Mesenchymal stem cell (in vitro differentiated cells and primary cell): ENCODE data around the gene SERINC3.

Experiments
- DNase-seq: peaks from one replicate; pipeline ENCODE4 v3.0.0-alpha.2; 2013
- H2AFZ ChIP-seq: one replicate; pipeline ENCODE4 v1.6.1; 2013; ENCODE audit warnings: low read depth, mild to moderate bottlenecking, control low read depth, inconsistent platforms, low read length, moderate library complexity
- H2AK5ac ChIP-seq: 2 replicates; pipeline ENCODE4 v1.6.1; 2013; ENCODE audit warnings: low read length, moderate library complexity, mild to moderate bottlenecking, inconsistent platforms; ENCODE audit not compliant: severe bottlenecking
- H2BK120ac ChIP-seq: one replicate; pipeline ENCODE4 v1.6.1; 2013; ENCODE audit warnings: low read depth, mild to moderate bottlenecking, inconsistent platforms, low read length, moderate library complexity
- H2BK12ac ChIP-seq, 2 experiments: one replicate each; pipeline ENCODE4 v1.6.1; 2013; ENCODE audit warnings: inconsistent platforms in 2 of 2, low read length in 2 of 2, mild to moderate bottlenecking in 2 of 2, moderate library complexity in 2 of 2, control low read depth in 1 of 2
- H2BK15ac ChIP-seq: one replicate; pipeline ENCODE4 v1.6.1; 2013; ENCODE audit warnings: mild to moderate bottlenecking, low read depth, inconsistent platforms; ENCODE audit not compliant: poor library complexity, severe bottlenecking
- H2BK5ac ChIP-seq: 2 replicates; pipeline ENCODE4 v1.6.1; 2013; ENCODE audit warnings: low read depth, mild to moderate bottlenecking, low read length, control low read depth, inconsistent platforms; ENCODE audit not compliant: poor library complexity, severe bottlenecking
- H3K14ac ChIP-seq, 2 experiments: one replicate each; pipeline ENCODE4 v1.6.1; 2013; ENCODE audit warnings: inconsistent platforms in 2 of 2, low read length in 2 of 2, control low read depth in 1 of 2, mild to moderate bottlenecking in 1 of 2, moderate library complexity in 1 of 2
- H3K18ac ChIP-seq, 2 experiments: one replicate each; pipeline ENCODE4 v1.6.1; 2013; ENCODE audit warnings: inconsistent platforms in 2 of 2, low read length in 2 of 2, control low read depth in 1 of 2, low read depth in 1 of 2, mild to moderate bottlenecking in 1 of 2
- H3K23ac ChIP-seq, 2 experiments: one replicate each; pipeline ENCODE4 v1.6.1; 2013; ENCODE audit warnings: inconsistent platforms in 2 of 2, low read length in 2 of 2, mild to moderate bottlenecking in 2 of 2, moderate library complexity in 2 of 2, control low read depth in 1 of 2
- H3K27ac ChIP-seq: 2 replicates; pipeline ENCODE4 v1.5.1; 2013; ENCODE audit warnings: mild to moderate bottlenecking, moderate library complexity, low read length, control low read depth, inconsistent platforms; ENCODE audit not compliant: poor library complexity, severe bottlenecking
- H3K27me3 ChIP-seq, 2 experiments: 2 replicates each; pipeline versions ENCODE4 v1.6.1 to v1.7.0; 2013; ENCODE audit warnings: low read length in 2 of 2, mild to moderate bottlenecking in 2 of 2, moderate library complexity in 2 of 2, control low read depth in 1 of 2, inconsistent platforms in 1 of 2; ENCODE audit not compliant: control insufficient read depth in 1 of 2, insufficient read depth in 1 of 2
- H3K36me3 ChIP-seq, 2 experiments: 2 replicates each; pipeline versions ENCODE4 v1.6.1 to v1.7.0; 2013; ENCODE audit warnings: low read length in 2 of 2, control low read depth in 1 of 2, inconsistent platforms in 1 of 2, low read depth in 1 of 2, mild to moderate bottlenecking in 1 of 2; ENCODE audit not compliant: insufficient read depth in 2 of 2, control insufficient read depth in 1 of 2
- H3K4ac ChIP-seq, 2 experiments: one replicate each; pipeline ENCODE4 v1.6.1; 2013; ENCODE audit warnings: inconsistent platforms in 2 of 2, low read length in 2 of 2, mild to moderate bottlenecking in 2 of 2, moderate library complexity in 2 of 2, control low read depth in 1 of 2, low read depth in 1 of 2
- H3K4me1 ChIP-seq: 2 replicates; pipeline ENCODE4 v1.6.1; 2013; ENCODE audit warnings: low read depth, low read length, control low read depth; ENCODE audit not compliant: control insufficient read depth, insufficient read depth
- H3K4me2 ChIP-seq: 2 replicates; pipeline ENCODE4 v1.6.1; 2013; ENCODE audit warnings: low read length, mild to moderate bottlenecking, inconsistent platforms; ENCODE audit not compliant: poor library complexity, severe bottlenecking
- H3K4me3 ChIP-seq, 2 experiments: 2 replicates each; pipeline versions ENCODE4 v1.5.1 to v1.7.0; 2013; ENCODE audit warnings: low read length in 2 of 2, mild to moderate bottlenecking in 2 of 2, control low read depth in 1 of 2, low read depth in 1 of 2; ENCODE audit not compliant: insufficient read depth in 1 of 2
- H3K79me1 ChIP-seq: replicated peaks from 2 replicates; pipeline ENCODE4 v1.6.1; 2013; ENCODE audit warnings: mild to moderate bottlenecking, control low read depth, low read length, inconsistent platforms; ENCODE audit not compliant: poor library complexity, severe bottlenecking
- H3K9ac ChIP-seq: 2 replicates; pipeline ENCODE4 v1.7.0; 2013; ENCODE audit warnings: mild to moderate bottlenecking, low read length, moderate library complexity
- H3K9me3 ChIP-seq: 2 replicates; pipeline ENCODE4 v1.7.0; 2013; ENCODE audit warnings: mild to moderate bottlenecking, low read length; ENCODE audit not compliant: control insufficient read depth
- H4K8ac ChIP-seq: one replicate; pipeline ENCODE4 v1.6.1; 2013; ENCODE audit warnings: inconsistent platforms, mild to moderate bottlenecking, low read length, moderate library complexity
- H4K91ac ChIP-seq: one replicate; pipeline ENCODE4 v1.6.1; 2013; ENCODE audit warnings: mild to moderate bottlenecking, low read length, inconsistent platforms
- WGBS: methylation state at CpG from one replicate; pipeline ENCODE4 v1.1.7; 2013; ENCODE audit warnings: mixed read lengths; 5-methylcytosine and 5-hydroxymethylcytosine counted together

SERINC3 gene

GRCh38 chr20:44471481-44471882, 50.4 kb downstream of the SERINC3 start:
- no peaks in the 10 kb centered on the region for H3K9me3 ChIP-seq
- no peak overlapping the region for H3K14ac ChIP-seq
- no peak overlapping the region for H3K23ac ChIP-seq
- H3K79me1 ChIP-seq, result peaks cover 8% of the 10 kb centered on the region
- no peak overlapping the region for H2AK5ac ChIP-seq
- H2BK15ac ChIP-seq, result no peak overlapping the region
- no peaks in the 10 kb centered on the region for H3K36me3 ChIP-seq
- peak; percentile 43 for DNase-seq
- H3K4me1 ChIP-seq, result peaks cover 4% of the 10 kb centered on the region
- H3K9ac ChIP-seq, result no peak overlapping the region
- no peak overlapping the region for H3K27ac ChIP-seq
- no peak overlapping the region for H2BK120ac ChIP-seq
- no peak overlapping the region for H3K4me2 ChIP-seq
- no peaks in the 10 kb centered on the region for H3K27me3 ChIP-seq
- no peak overlapping the region for H3K4ac ChIP-seq
- no peak overlapping the region for H3K4me3 ChIP-seq
- 81% methylated on average over 2 of the region's 2 CpGs for WGBS
- H2BK12ac ChIP-seq, result no peak overlapping the region
- H2BK5ac ChIP-seq, result no peak overlapping the region
- H2AFZ ChIP-seq, result no peak overlapping the region
- no peak overlapping the region for H4K91ac ChIP-seq
- H4K8ac ChIP-seq, result no peak overlapping the region
- peak overlapping the region in 1 of 2 experiments; percentile 30 for H3K18ac ChIP-seq

- H3K79me1 ChIP-seq, result no peaks in the 10 kb centered on the region
- no peak overlapping the region for H4K91ac ChIP-seq
- no peaks in the 10 kb centered on the region for H3K27me3 ChIP-seq
- H4K8ac ChIP-seq, result no peak overlapping the region
- no peak overlapping the region for H3K4me2 ChIP-seq
- no peaks in the 10 kb centered on the region for H3K36me3 ChIP-seq
- H3K4me1 ChIP-seq, result no peaks in the 10 kb centered on the region
- H2AFZ ChIP-seq, result no peak overlapping the region
- no peak overlapping the region for H3K23ac ChIP-seq
- no peak overlapping the region for H3K27ac ChIP-seq
- H3K4me3 ChIP-seq, result no peak overlapping the region
- H2AK5ac ChIP-seq, result no peak overlapping the region
- no peak overlapping the region for H2BK12ac ChIP-seq
- no peak overlapping the region for H3K14ac ChIP-seq
- no peak overlapping the region for H2BK15ac ChIP-seq
- DNase-seq, result no peak
- H3K9ac ChIP-seq, result no peak overlapping the region
- H3K18ac ChIP-seq, result no peak overlapping the region
- no peak overlapping the region for H3K4ac ChIP-seq
- no peak overlapping the region for H2BK5ac ChIP-seq
- H3K9me3 ChIP-seq, result no peaks in the 10 kb centered on the region
- H2BK120ac ChIP-seq, result no peak overlapping the region
- WGBS, result 60% methylated on average over 5 of the region's 5 CpGs
These were observed 51.5 kb downstream of the SERINC3 start for GRCh38 chr20:44470327-44470726.

- H3K18ac ChIP-seq, result no peak overlapping the region
- no peak overlapping the region for H3K23ac ChIP-seq
- H3K4me1 ChIP-seq, result no peaks in the 10 kb centered on the region
- no peak overlapping the region for H2BK5ac ChIP-seq
- no peak overlapping the region for H2AFZ ChIP-seq
- peak overlapping the region in 1 of 2 experiments; percentile 30 for H3K4ac ChIP-seq
- H3K9ac ChIP-seq, result no peak overlapping the region
- 95% methylated on average over 6 of the region's 8 CpGs for WGBS
- H4K91ac ChIP-seq, result no peak overlapping the region
- no peak overlapping the region for H2BK120ac ChIP-seq
- H3K14ac ChIP-seq, result no peak overlapping the region
- no peak for DNase-seq
- no peak overlapping the region for H3K4me2 ChIP-seq
- no peak overlapping the region for H2BK12ac ChIP-seq
- peaks cover 0 to 3% of the 10 kb centered on the region in 2 experiments for H3K27me3 ChIP-seq
- no peak overlapping the region for H2BK15ac ChIP-seq
- no peak overlapping the region for H3K4me3 ChIP-seq
- H2AK5ac ChIP-seq, result no peak overlapping the region
- H3K79me1 ChIP-seq, result no peaks in the 10 kb centered on the region
- peak overlapping the region; percentile 39 for H4K8ac ChIP-seq
- no peak overlapping the region for H3K27ac ChIP-seq
- no peaks in the 10 kb centered on the region for H3K9me3 ChIP-seq
- H3K36me3 ChIP-seq, result no peaks in the 10 kb centered on the region
These were observed 53.7 kb downstream of the SERINC3 start for GRCh38 chr20:44468044-44468782.

- H2BK120ac ChIP-seq, result no peak overlapping the region
- no peak overlapping the region for H2BK5ac ChIP-seq
- WGBS, result 64% methylated on average over 12 of the region's 12 CpGs
- H3K27ac ChIP-seq, result no peak overlapping the region
- no peak overlapping the region for H3K4me3 ChIP-seq
- no peak overlapping the region for H3K9ac ChIP-seq
- no peaks in the 10 kb centered on the region for H3K36me3 ChIP-seq
- no peaks in the 10 kb centered on the region for H3K79me1 ChIP-seq
- no peak overlapping the region for H4K91ac ChIP-seq
- peak; percentile 26 for DNase-seq
- H3K4me1 ChIP-seq, result no peaks in the 10 kb centered on the region
- no peak overlapping the region for H3K23ac ChIP-seq
- H2AFZ ChIP-seq, result no peak overlapping the region
- no peak overlapping the region for H4K8ac ChIP-seq
- H3K9me3 ChIP-seq, result no peaks in the 10 kb centered on the region
- H3K18ac ChIP-seq, result no peak overlapping the region
- no peak overlapping the region for H2AK5ac ChIP-seq
- H2BK12ac ChIP-seq, result peak overlapping the region in 1 of 2 experiments; percentile 40
- no peak overlapping the region for H3K14ac ChIP-seq
- peak overlapping the region; percentile 19 for H2BK15ac ChIP-seq
- H3K4me2 ChIP-seq, result no peak overlapping the region
- H3K4ac ChIP-seq, result no peak overlapping the region
- H3K27me3 ChIP-seq, result peaks cover 0 to 3% of the 10 kb centered on the region in 2 experiments
These were observed 54.5 kb downstream of the SERINC3 start for GRCh38 chr20:44467289-44467883.
